MM.1S (cell line): ENCODE results near the gene CSN2.

Experiments used
- DNase-seq: peaks from one replicate; pipeline ENCODE4 v3.0.0-alpha.2; 2015
- H2AFZ ChIP-seq: fragments of 300-600 bp; sonication (generic); 2 replicates; pipeline ENCODE4 v1.6.0; 2016; ENCODE audit warnings: antibody characterized with exemption, low read length
- H3F3A ChIP-seq: fragments of 300-600 bp; sonication (generic); 2 replicates; pipeline ENCODE4 v1.6.1; 2016; ENCODE audit warnings: mild to moderate bottlenecking, antibody characterized with exemption, low read length, moderate library complexity, mixed read lengths; ENCODE audit not compliant: insufficient read depth
- H3K27ac ChIP-seq: fragments of 300-600 bp; sonication (generic); 2 replicates; pipeline ENCODE4 v1.5.1; 2016; ENCODE audit warnings: mild to moderate bottlenecking, low read length
- H3K27me3 ChIP-seq: fragments of 300-600 bp; sonication (generic); replicated peaks from 2 replicates; pipeline ENCODE4 v1.6.0; 2016; ENCODE audit warnings: low read length; ENCODE audit not compliant: insufficient read depth
- H3K36me3 ChIP-seq: fragments of 300-600 bp; sonication (generic); replicated peaks from 2 replicates; pipeline ENCODE4 v1.6.1; 2016; ENCODE audit warnings: mild to moderate bottlenecking, low read length, mixed read lengths; ENCODE audit not compliant: insufficient read depth
- H3K4me1 ChIP-seq: fragments of 300-600 bp; sonication (generic); 2 replicates; pipeline ENCODE4 v1.6.1; 2016; ENCODE audit warnings: low read length, mixed read lengths
- H3K4me2 ChIP-seq: fragments of 300-600 bp; sonication (generic); 2 replicates; pipeline ENCODE4 v1.6.0; 2016; ENCODE audit warnings: low read depth, low read length
- H3K4me3 ChIP-seq: fragments of 300-600 bp; sonication (generic); 2 replicates; pipeline ENCODE4 v1.5.1; 2016; ENCODE audit warnings: low read length, mixed read lengths
- H3K79me2 ChIP-seq: fragments of 300-600 bp; sonication (generic); 2 replicates; pipeline ENCODE4 v1.6.1; 2016; ENCODE audit warnings: mixed run types, low read length, mixed read lengths
- H3K9ac ChIP-seq: fragments of 300-600 bp; sonication (generic); 2 replicates; pipeline ENCODE4 v1.6.1; 2016; ENCODE audit warnings: low read length, mixed read lengths
- H3K9me2 ChIP-seq: fragments of 300-600 bp; sonication (generic); replicated peaks from 2 replicates; pipeline ENCODE4 v1.6.1; 2016; ENCODE audit warnings: mild to moderate bottlenecking, low read length, mixed read lengths; ENCODE audit not compliant: insufficient read depth
- H3K9me3 ChIP-seq: fragments of 300-600 bp; sonication (generic); replicated peaks from 2 replicates; pipeline ENCODE4 v1.6.1; 2016; ENCODE audit warnings: mild to moderate bottlenecking, low read length, mixed read lengths; ENCODE audit not compliant: insufficient read depth
- H4K20me1 ChIP-seq: fragments of 300-600 bp; sonication (generic); 2 replicates; pipeline ENCODE4 v1.6.1; 2016; ENCODE audit warnings: mild to moderate bottlenecking, low read length, moderate library complexity, mixed read lengths; ENCODE audit not compliant: insufficient read depth
- EZH2 ChIP-seq: fragments of 300-600 bp; sonication (generic); optimal IDR thresholded peaks from 2 replicates; pipeline ENCODE3; 2017; ENCODE audit warnings: low read depth, mild to moderate bottlenecking, antibody characterized with exemption, low read length, mixed read lengths
- EZH2phosphoT487 ChIP-seq: fragments of 300-600 bp; sonication (generic); IDR thresholded peaks from 2 replicates; pipeline ENCODE4 v1.6.1; 2018; ENCODE audit warnings: antibody characterized with exemption, low read length
- TF ChIP-seq, protein P1 (sequence below): fragments of 300-600 bp; sonication (generic); IDR thresholded peaks from 2 replicates; pipeline ENCODE4 v1.5.1; 2016; ENCODE audit warnings: antibody characterized with exemption, low read length, mixed read lengths

CSN2 gene

DNA sequence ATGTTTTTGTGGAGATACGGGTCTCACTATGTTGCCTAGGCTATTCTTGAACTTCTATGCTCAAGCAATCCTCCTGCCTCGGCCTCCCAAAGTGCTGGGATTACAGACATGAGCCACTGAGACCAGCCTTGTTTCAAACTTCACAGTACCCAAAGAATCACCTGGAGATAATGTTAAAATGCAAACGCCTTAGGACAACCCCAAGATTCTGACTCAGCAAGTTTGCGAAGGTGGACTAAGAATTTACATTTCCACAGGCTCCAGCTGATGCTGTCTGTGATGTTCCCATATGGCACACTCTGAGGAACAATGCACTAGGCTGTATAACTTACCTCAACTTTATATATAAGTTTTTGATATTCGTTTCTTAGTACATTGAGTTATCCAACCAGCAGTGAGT is 29.3 kb upstream of the CSN2 start:
- Histone ChIP-seq H3K9me2 (no peaks in the 10 kb centered on the region), H3K9me3 (no peaks in the 10 kb centered on the region), H3K4me1 (no peaks in the 10 kb centered on the region), H4K20me1 (no peaks in the 10 kb centered on the region), H3K9ac (no peak overlapping the region), H2AFZ (no peak overlapping the region), H3K27ac (no peak overlapping the region), H3K4me2 (no peak overlapping the region), H3F3A (no peaks in the 10 kb centered on the region), H3K79me2 (no peaks in the 10 kb centered on the region), H3K4me3 (no peak overlapping the region), H3K27me3 (no peaks in the 10 kb centered on the region), H3K36me3 (no peaks in the 10 kb centered on the region)
- no peak for TF ChIP-seq EZH2
- TF ChIP-seq EZH2phosphoT487: no peak
- TF ChIP-seq, protein P1, sequence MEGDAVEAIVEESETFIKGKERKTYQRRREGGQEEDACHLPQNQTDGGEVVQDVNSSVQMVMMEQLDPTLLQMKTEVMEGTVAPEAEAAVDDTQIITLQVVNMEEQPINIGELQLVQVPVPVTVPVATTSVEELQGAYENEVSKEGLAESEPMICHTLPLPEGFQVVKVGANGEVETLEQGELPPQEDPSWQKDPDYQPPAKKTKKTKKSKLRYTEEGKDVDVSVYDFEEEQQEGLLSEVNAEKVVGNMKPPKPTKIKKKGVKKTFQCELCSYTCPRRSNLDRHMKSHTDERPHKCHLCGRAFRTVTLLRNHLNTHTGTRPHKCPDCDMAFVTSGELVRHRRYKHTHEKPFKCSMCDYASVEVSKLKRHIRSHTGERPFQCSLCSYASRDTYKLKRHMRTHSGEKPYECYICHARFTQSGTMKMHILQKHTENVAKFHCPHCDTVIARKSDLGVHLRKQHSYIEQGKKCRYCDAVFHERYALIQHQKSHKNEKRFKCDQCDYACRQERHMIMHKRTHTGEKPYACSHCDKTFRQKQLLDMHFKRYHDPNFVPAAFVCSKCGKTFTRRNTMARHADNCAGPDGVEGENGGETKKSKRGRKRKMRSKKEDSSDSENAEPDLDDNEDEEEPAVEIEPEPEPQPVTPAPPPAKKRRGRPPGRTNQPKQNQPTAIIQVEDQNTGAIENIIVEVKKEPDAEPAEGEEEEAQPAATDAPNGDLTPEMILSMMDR: no peak
- no peak for DNase-seq

DNA sequence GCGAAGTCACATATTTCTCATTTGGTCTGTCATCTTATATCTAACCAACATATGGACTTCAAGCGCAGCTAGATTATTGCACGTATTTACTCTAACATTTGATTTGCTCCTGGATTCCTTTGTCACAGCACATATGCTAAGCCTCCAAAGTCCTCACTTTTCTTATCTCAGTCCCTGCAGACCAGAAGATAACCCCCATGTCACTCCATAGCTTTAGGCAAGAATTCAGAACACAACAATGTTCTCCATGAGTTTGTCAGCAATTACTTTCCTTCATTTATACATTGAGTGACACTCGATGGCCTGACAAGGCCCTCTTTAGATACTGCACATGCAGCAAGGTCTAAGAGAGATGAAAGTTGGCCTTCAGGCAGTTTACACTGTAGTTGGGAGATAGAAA is 25.5 kb upstream of the CSN2 start:
- DNase-seq: no peak
- no peaks in the 10 kb centered on the region for H3K36me3 ChIP-seq
- H2AFZ ChIP-seq: no peak overlapping the region
- no peak overlapping the region for H3K4me2 ChIP-seq
- no peaks in the 10 kb centered on the region for H3K27me3 ChIP-seq
- H3K4me1 ChIP-seq: no peaks in the 10 kb centered on the region
- no peaks in the 10 kb centered on the region for H4K20me1 ChIP-seq
- no peak overlapping the region for H3K4me3 ChIP-seq
- no peak overlapping the region for H3K9ac ChIP-seq
- H3K79me2 ChIP-seq: no peaks in the 10 kb centered on the region
- no peaks in the 10 kb centered on the region for H3K9me2 ChIP-seq
- no peaks in the 10 kb centered on the region for H3K9me3 ChIP-seq
- no peaks in the 10 kb centered on the region for H3F3A ChIP-seq
- TF ChIP-seq EZH2 (no peak), EZH2phosphoT487 (no peak)
- TF ChIP-seq, protein P1: no peak
- no peak overlapping the region for H3K27ac ChIP-seq

DNA sequence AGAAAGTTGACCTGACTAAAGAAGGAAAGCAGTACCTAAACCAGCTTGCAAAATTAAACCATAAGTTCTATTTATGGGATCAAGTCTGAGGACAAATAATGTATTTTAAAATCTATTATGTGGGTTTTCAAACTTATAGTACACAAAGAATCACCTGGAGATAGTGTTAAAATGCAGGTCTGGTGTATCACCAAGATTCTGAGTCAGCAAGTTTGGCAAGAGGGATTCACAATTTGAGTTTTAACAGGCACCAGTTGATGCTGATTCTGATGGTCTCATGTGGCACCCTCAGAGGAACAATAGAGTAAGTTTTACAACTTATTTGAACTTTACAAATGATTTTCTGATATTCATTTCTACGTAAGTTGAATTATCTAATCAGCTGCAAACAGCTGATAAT is 21.1 kb upstream of the CSN2 start:
- Histone ChIP-seq H3K4me2 (no peak overlapping the region), H3K36me3 (no peaks in the 10 kb centered on the region), H3K4me3 (no peak overlapping the region), H3F3A (no peaks in the 10 kb centered on the region), H3K27ac (no peak overlapping the region), H2AFZ (no peak overlapping the region), H3K9me3 (no peaks in the 10 kb centered on the region), H3K9me2 (no peaks in the 10 kb centered on the region), H3K4me1 (no peaks in the 10 kb centered on the region), H4K20me1 (no peaks in the 10 kb centered on the region), H3K79me2 (no peaks in the 10 kb centered on the region), H3K9ac (no peak overlapping the region), H3K27me3 (no peaks in the 10 kb centered on the region)
- no peak for DNase-seq
- TF ChIP-seq, protein P1: no peak
- TF ChIP-seq EZH2phosphoT487 (no peak), EZH2 (no peak)

DNA sequence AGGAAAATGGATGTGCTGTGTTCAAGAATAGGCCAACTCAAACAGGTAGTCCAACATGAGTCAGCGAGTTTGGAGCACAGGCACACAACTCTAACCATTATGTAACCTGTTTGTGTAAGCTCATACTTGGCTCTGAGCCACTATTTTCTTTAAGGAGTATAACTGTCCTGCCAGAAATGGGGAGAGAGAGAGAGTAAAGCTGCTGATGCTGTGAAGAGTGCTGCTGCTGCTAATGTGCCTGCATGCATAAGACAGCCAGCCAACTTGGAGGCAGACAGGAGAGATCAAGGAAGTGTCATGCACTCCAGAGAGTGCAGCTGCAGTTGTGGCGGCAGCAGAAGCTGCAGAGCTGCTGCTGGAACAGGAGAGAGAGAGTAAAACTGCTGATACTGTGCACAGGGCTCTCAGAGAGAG is 18.5 kb upstream of the CSN2 start:
- Histone ChIP-seq H3K27me3 (no peaks in the 10 kb centered on the region), H3K9me2 (no peaks in the 10 kb centered on the region), H3K36me3 (no peaks in the 10 kb centered on the region), H3K9ac (no peak overlapping the region), H3K79me2 (no peaks in the 10 kb centered on the region), H3F3A (no peaks in the 10 kb centered on the region), H3K9me3 (no peaks in the 10 kb centered on the region), H4K20me1 (no peaks in the 10 kb centered on the region), H2AFZ (0 out of 2 replicates have a peak overlapping the region, but pooled peaks have one; percentile 23), H3K27ac (no peak overlapping the region; the same call in 1 of the 2 replicates), H3K4me2 (no peak overlapping the region), H3K4me1 (no peaks in the 10 kb centered on the region), H3K4me3 (no peak overlapping the region)
- no peak for TF ChIP-seq EZH2
- TF ChIP-seq, protein P1: no peak
- TF ChIP-seq EZH2phosphoT487: no peak
- DNase-seq: peak; percentile 49
